ENCODE data around the gene TLE4. TPM values are rescaled to one million over a fixed set of nuclear protein-coding genes. Genes with fewer than 3 reads are reported as not detected.
"Not testable (repeated sequence)": the region's sequence is repeated elsewhere in the genome, so short reads cannot be mapped to it uniquely, and the experiment has no call there.

Gene TLE4
- total RNA-seq, 4 donors from 2014 or later, result 26.1 to 85.0 (median 43.0) TPM

DNA sequence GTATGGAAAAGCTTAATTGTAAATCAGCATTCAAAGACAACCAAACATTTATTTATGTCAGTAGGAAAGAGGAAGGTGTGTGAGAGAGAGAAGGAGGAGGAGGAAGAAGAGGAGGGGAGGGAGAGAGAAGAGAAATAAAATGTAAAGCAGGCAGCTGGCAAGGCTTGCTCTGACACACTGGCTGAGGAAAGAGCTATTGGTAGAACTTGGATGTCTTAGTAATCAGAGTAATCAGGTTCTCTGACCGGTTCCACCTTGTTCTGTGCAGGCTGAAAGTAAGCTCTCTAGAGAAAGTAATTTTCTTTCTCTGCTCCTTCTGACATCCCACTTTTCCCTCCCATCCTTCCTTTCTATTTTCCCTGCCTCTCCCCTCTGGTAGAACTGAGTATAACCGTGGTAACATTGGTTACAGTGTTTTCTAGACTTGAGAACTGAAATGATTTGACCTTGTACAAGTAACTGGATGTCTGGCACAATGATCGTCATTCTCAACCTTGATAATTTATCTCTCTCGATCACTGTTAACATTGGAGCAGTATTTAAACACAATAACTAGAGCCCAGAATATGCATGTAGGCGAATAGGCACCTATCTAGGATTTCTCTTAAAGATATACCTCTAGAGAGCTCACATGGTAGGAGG is 33.3 kb downstream of the TLE4 start:
- TF ChIP-seq, protein P1, sequence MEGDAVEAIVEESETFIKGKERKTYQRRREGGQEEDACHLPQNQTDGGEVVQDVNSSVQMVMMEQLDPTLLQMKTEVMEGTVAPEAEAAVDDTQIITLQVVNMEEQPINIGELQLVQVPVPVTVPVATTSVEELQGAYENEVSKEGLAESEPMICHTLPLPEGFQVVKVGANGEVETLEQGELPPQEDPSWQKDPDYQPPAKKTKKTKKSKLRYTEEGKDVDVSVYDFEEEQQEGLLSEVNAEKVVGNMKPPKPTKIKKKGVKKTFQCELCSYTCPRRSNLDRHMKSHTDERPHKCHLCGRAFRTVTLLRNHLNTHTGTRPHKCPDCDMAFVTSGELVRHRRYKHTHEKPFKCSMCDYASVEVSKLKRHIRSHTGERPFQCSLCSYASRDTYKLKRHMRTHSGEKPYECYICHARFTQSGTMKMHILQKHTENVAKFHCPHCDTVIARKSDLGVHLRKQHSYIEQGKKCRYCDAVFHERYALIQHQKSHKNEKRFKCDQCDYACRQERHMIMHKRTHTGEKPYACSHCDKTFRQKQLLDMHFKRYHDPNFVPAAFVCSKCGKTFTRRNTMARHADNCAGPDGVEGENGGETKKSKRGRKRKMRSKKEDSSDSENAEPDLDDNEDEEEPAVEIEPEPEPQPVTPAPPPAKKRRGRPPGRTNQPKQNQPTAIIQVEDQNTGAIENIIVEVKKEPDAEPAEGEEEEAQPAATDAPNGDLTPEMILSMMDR (IDR thresholded peaks at IDR 0.05), result no peak
- no peak for TF ChIP-seq POLR2A (IDR thresholded peaks at IDR 0.05)
- Histone ChIP-seq H3K36me3 (no peaks in the 10 kb centered on the region), H3K4me3 (no peak overlapping the region), H3K27ac (no peak overlapping the region), H3K9me3 (no peaks in the 10 kb centered on the region), H3K27me3 (no peaks in the 10 kb centered on the region), H3K4me1 (peaks cover 0 to 2% (median 0%) of the 10 kb centered on the region in 4 donors)
- DNase-seq, result no peak

DNA sequence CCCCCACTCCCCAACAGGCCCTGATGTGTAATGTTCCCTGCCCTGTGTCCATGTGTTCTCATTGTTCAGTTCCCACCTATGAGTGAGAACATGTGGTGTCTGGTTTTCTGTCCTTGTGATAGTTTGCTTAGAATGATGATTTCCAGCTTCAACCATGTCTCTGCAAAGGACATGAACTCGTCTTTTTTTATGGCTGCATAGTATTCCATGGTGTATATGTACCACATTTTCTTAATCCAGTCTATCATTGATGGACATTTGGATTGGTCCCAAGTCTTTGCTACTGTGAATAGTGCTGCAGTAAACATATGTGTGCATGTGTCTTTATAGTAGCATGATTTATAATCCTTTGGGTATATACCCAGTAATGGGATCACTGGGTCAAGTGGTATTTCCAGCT is 34.8 kb downstream of the TLE4 start:
- H3K27ac ChIP-seq, H3K36me3 ChIP-seq, H3K4me3 ChIP-seq, H3K27me3 ChIP-seq, H3K9me3 ChIP-seq, DNase-seq: not testable (repeated sequence)
- peaks cover 0 to 11% (median 0%) of the 10 kb centered on the region in 4 donors for H3K4me1 ChIP-seq

DNA sequence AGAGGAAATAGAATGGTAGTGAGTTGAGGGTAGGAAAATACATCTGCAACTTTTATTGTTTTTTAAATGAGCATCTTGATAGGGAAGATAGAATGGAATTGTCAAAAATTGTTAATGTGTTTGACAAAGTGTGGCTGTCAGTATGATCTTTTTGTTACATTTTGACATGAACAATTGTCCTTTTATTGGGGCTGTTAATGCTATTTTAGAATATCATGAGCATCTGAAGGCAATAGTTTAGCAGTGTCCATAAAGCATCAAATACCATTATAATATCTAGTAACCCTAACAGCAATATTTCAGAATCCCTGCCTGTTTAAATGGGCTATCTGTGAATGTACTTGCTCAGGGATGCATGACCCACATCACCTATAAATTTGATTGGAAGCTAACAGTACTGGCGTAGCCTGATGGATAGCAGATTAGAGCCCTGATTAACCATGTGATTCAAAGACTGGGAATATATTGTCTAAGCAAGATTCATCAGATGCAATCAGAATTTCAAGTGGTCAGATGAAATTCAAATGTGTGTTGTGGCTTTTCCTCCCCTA is 37.8 kb downstream of the TLE4 start:
- Histone ChIP-seq H3K4me3 (no peak overlapping the region), H3K36me3 (no peaks in the 10 kb centered on the region), H3K4me1 (peaks cover 0 to 23% (median 0%) of the 10 kb centered on the region in 4 donors), H3K9me3 (no peaks in the 10 kb centered on the region), H3K27ac (no peak overlapping the region), H3K27me3 (no peaks in the 10 kb centered on the region)
- no peak for DNase-seq
- TF ChIP-seq, protein P1 (IDR thresholded peaks at IDR 0.05), result no peak
- TF ChIP-seq POLR2A (IDR thresholded peaks at IDR 0.05), result no peak

DNA sequence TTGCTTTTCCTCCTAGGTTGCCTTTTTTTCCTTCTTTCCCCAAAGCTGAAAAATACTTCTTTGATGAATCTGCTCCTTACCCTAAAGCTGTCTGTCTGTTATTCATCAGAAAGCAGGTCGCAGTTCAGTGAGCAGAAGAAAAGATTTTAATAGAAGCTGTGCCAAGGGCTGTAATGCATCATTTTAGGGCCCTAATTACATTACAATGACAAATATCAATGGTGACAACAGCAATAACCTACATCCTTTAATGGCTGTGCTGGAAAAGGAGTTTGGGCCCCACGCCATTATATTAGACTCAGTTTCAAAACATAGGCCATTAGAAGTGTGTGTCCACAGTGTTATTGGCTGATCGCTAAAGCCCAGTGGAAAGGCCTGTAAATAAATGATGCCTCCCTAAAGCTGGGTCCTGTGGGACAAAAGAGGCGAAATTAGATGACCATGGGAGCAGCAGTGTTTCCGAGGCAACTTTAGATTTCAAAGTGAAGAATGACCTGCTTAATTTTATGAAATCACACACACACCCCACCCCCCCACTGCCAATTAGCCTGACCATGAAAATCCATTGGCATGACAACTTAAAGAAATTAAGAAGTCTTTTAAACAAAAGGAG is 38.4 kb downstream of the TLE4 start:
- DNase-seq, result no peak
- peaks cover 0 to 23% (median 0%) of the 10 kb centered on the region in 4 donors for H3K4me1 ChIP-seq

DNA sequence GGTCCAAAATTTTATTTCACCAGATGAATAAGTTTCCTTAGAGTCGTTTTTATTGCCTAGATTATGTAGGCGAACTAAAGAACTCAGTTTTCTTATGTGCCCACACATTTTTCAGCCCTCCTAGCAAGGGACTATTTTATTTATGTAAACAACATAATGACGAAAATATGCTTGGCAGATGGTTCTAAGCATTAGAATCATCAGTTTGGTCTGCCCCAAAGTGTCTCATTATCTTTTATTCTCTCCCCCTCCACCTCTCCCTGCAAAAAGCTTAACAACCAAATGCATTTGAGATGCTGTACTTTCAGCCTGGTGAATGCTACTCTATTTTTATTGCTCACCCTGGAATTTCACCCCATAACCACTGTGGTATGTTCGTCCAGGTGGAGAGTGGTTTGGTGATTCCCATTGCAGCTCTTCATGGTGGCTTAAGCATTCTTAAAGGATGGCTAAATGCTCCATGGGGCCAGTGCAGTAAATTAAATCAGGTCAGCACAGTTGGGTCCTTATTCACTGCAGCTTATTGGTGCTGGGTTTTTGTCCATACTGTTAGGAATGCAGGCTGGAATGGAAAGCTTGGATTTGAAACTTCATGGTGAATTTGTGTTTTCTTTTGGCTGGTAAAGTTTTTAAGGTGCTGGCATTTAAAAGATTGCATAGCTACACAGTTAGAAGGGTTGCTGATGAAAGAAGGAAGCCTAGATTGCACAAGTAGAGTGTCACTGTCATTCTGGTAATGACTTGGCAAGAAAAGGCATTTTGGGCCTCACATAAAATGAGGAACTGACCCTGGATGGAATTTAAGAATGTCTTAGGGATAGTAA is 39.2 kb downstream of the TLE4 start:
- Histone ChIP-seq H3K36me3 (no peaks in the 10 kb centered on the region), H3K27ac (no peak overlapping the region), H3K27me3 (no peaks in the 10 kb centered on the region), H3K4me1 (peaks cover 0 to 23% (median 0%) of the 10 kb centered on the region in 4 donors), H3K4me3 (no peak overlapping the region), H3K9me3 (no peaks in the 10 kb centered on the region)
- DNase-seq, result no peak
- TF ChIP-seq POLR2A (IDR thresholded peaks at IDR 0.05), result no peak
- TF ChIP-seq, protein P1 (IDR thresholded peaks at IDR 0.05), result no peak

More for the DNA sequence above, 38.4 kb downstream of the TLE4 start:
- no peak overlapping the region for H3K4me3 ChIP-seq
- no peaks in the 10 kb centered on the region for H3K9me3 ChIP-seq
- TF ChIP-seq, protein P1 (IDR thresholded peaks at IDR 0.05), result no peak
- TF ChIP-seq POLR2A (IDR thresholded peaks at IDR 0.05), result no peak
- H3K36me3 ChIP-seq, result no peaks in the 10 kb centered on the region
- H3K27me3 ChIP-seq, result no peaks in the 10 kb centered on the region
- no peak overlapping the region for H3K27ac ChIP-seq

Data from Peyer's patch (tissue), 4 donors.